Thyroid gland (tissue), 4 donors: ENCODE results near the gene SP100. TPM values are rescaled to one million over a fixed set of nuclear protein-coding genes. Genes with fewer than 3 reads are reported as not detected.
"Not testable (repeated sequence)": the region's sequence is repeated elsewhere in the genome, so short reads cannot be mapped to it uniquely, and the experiment has no call there.

Experiments
- DNase-seq, 2 donors: peaks; one replicate each; pipeline ENCODE4 v3.0.0-alpha.2; 2019
- H3K27ac ChIP-seq, 3 donors: fragments of 200-600 bp; sonication (generic); 1 replicate in 2 of 3; 2 replicates in 1 of 3; pipeline ENCODE4 v1.5.1; 2016 to 2019; ENCODE audit warnings: mild to moderate bottlenecking in 1 of 3, moderate library complexity in 1 of 3
- H3K27me3 ChIP-seq: fragments of 200-600 bp; sonication (generic); one replicate; pipeline ENCODE4 v1.5.1; 2019
- H3K36me3 ChIP-seq, 2 donors: fragments of 200-600 bp; sonication (generic); one replicate each; pipeline ENCODE4 v1.5.1; 2016 to 2019
- H3K4me1 ChIP-seq, 2 donors: fragments of 200-600 bp; sonication (generic); one replicate each; pipeline ENCODE4 v1.5.1; 2017 to 2019
- H3K4me3 ChIP-seq, 3 donors: fragments of 200-600 bp; sonication (generic); replicated peaks in 1 of 3; 1 replicate in 2 of 3; 2 replicates in 1 of 3; pipeline ENCODE4 v1.5.1; 2016; ENCODE audit warnings: mild to moderate bottlenecking in 1 of 3
- H3K9me3 ChIP-seq: fragments of 200-600 bp; sonication (generic); one replicate; pipeline ENCODE4 v1.5.1; 2017
- POLR2A ChIP-seq, 2 donors: fragments of 450-650 bp; IDR thresholded peaks; one replicate each; pipeline ENCODE4 v1.6.1; 2017; ENCODE audit warnings: antibody characterized with exemption in 2 of 2, mild to moderate bottlenecking in 2 of 2, moderate library complexity in 1 of 2
- WGBS, 2 donors: methylation state at CpG; one replicate each; pipeline ENCODE4 v1.1.5; 2017; 5-methylcytosine and 5-hydroxymethylcytosine counted together
- intact Hi-C: fragments of 100-400 bp; cut with DNase I; formaldehyde crosslinking; loops from one replicate; pipeline ENCODE4 v1.15.1; 2023
- total RNA-seq, 4 donors: library from RNA; depleted of rRNA; stranded (reverse); fragments of >200 nt; gene quantifications; one replicate each; pipeline ENCODE4 v1.2.3, GENCODE V29; 2016
- TF ChIP-seq, protein P1 (sequence below), 6 experiments: fragments of 200-600 bp in 3 of 6; fragments of 450-650 bp in 3 of 6; sonication (generic) in 3 of 6; IDR thresholded peaks; one replicate each; pipeline ENCODE4 v1.5.1; 2016 to 2019; ENCODE audit warnings: antibody characterized with exemption in 6 of 6, mild to moderate bottlenecking in 2 of 6, inconsistent platforms in 1 of 6, moderate library complexity in 1 of 6

The SP100 gene
- total RNA-seq, 4 donors from 2014 or later: 84.0 to 151 (median 98.0) TPM

DNA sequence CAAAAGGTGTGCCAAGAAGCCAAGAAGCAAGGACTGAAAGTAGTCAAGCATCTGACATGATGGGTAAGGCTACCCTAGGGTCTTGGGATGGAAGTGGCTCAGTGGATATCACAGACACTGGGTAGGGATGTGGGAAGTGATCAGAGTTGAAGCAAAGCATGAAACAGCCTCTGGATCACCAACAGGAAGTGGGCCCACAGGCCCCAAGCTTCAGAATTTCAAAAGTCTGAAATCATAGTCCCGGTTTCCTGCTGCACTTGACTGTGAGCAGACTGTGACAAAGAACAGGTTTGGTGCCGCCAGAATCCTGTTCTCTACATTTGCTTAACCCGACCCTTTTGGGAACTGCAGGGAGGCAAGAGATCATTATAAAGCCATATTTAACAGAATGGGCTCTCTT, 57.4 kb downstream of the SP100 start:
- TF ChIP-seq POLR2A (IDR thresholded peaks at IDR 0.05): no peak
- TF ChIP-seq, protein P1, sequence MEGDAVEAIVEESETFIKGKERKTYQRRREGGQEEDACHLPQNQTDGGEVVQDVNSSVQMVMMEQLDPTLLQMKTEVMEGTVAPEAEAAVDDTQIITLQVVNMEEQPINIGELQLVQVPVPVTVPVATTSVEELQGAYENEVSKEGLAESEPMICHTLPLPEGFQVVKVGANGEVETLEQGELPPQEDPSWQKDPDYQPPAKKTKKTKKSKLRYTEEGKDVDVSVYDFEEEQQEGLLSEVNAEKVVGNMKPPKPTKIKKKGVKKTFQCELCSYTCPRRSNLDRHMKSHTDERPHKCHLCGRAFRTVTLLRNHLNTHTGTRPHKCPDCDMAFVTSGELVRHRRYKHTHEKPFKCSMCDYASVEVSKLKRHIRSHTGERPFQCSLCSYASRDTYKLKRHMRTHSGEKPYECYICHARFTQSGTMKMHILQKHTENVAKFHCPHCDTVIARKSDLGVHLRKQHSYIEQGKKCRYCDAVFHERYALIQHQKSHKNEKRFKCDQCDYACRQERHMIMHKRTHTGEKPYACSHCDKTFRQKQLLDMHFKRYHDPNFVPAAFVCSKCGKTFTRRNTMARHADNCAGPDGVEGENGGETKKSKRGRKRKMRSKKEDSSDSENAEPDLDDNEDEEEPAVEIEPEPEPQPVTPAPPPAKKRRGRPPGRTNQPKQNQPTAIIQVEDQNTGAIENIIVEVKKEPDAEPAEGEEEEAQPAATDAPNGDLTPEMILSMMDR (IDR thresholded peaks at IDR 0.05): no peak
- Histone ChIP-seq H3K4me1 (no peaks in the 10 kb centered on the region), H3K9me3 (no peaks in the 10 kb centered on the region), H3K4me3 (no peak overlapping the region), H3K27me3 (no peaks in the 10 kb centered on the region), H3K36me3 (peaks cover 16 to 22% of the 10 kb centered on the region in 2 donors), H3K27ac (no peak overlapping the region)
- no peak for DNase-seq
- WGBS, 2 donors: 30 to 49% methylated on average over 3 of the region's 3 CpGs
- intact Hi-C loops: no loop called here

DNA sequence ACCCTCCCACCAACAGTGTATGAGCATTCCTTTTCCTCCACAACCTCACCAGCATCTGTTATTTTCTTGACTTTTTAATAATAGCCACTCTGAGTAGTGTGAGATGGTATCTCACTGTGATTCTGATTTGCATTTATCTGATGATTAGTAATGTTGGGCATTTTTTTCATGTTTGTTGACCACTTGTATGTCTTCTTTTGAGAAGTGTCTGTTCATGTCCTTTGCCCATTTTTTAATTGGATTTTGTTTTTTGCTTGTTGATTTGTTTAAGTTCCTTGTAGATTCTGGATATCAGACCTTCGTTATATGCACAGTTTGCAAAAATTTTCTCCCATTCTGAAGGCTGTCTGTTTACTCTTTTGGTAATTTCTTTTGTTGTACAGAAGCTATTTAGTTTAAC, 59.1 kb downstream of the SP100 start:
- Histone ChIP-seq H3K9me3 (no peaks in the 10 kb centered on the region), H3K27ac (no peak overlapping the region), H3K4me3 (no peak overlapping the region), H3K4me1 (no peaks in the 10 kb centered on the region), H3K27me3 (no peaks in the 10 kb centered on the region), H3K36me3 (peaks cover 5 to 10% of the 10 kb centered on the region in 2 donors)
- intact Hi-C loops: no loop called here
- TF ChIP-seq POLR2A (IDR thresholded peaks at IDR 0.05): no peak
- TF ChIP-seq, protein P1 (IDR thresholded peaks at IDR 0.05): no peak
- WGBS, 2 donors: 91 to 97% methylated on average over 1 of the region's 1 CpG
- no peak for DNase-seq

DNA sequence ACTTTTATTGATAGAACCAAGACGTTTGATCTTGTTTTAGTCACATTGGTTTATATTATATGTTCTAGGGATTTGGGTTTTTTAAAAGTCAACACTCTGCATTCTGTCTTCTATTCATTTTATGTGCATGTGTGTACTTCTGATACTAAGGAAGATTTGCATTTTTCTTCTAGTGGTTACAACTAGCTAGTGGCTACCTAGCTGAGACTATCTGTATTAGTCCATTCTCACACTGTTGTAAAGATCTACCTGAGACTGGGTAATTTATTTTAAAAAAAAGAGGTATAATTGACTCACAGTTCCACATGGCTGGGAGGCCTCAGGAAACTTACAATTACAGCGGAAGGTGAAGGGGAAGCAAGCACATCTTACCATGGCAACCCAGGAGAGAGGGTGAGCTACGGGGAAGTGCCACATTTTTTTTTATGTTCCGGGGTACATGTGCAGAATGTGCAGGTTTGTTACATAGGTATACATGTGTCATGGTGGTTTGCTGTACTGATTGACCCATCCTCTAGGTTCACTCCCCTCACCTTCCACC, 69.9 kb downstream of the SP100 start:
- intact Hi-C loops: no loop called here
- WGBS, 2 donors: 91 to 92% methylated on average over 4 of the region's 4 CpGs
- no peak overlapping the region for H3K27ac ChIP-seq
- DNase-seq: no peak
- H3K36me3 ChIP-seq: peaks cover 0 to 4% of the 10 kb centered on the region in 2 donors
- TF ChIP-seq POLR2A (IDR thresholded peaks at IDR 0.05): no peak
- TF ChIP-seq, protein P1 (IDR thresholded peaks at IDR 0.05): no peak
- H3K9me3 ChIP-seq: no peaks in the 10 kb centered on the region
- no peaks in the 10 kb centered on the region for H3K4me1 ChIP-seq
- H3K27me3 ChIP-seq: no peaks in the 10 kb centered on the region
- no peak overlapping the region for H3K4me3 ChIP-seq

DNA sequence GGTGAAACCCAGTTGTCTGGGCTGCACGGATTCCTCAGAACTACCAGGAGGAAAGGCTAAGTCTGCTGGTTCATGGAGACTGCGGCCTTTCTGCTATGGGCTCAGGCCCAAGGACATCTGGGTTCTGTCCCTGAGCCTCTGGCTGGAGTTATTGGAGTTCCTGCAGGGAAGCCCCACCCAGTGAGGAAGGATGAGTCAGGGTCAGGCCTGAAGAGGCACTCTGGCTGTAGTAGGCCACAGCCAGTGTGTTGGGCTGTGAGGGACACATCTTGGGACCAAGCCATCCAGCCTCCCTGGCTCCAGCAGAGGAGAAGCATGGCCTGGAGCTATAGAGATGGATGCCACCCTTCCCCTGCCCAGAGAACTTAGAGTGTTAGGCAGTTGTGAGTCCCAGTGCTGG, 75.2 kb downstream of the SP100 start:
- H3K4me3 ChIP-seq, intact Hi-C loops, H3K4me1 ChIP-seq, DNase-seq, H3K27ac ChIP-seq, H3K9me3 ChIP-seq, H3K27me3 ChIP-seq: not testable (repeated sequence)
- peaks cover 15 to 16% of the 10 kb centered on the region in 2 donors for H3K36me3 ChIP-seq
- WGBS, 2 donors: 44 to 68% methylated on average over 2 of the region's 2 CpGs

DNA sequence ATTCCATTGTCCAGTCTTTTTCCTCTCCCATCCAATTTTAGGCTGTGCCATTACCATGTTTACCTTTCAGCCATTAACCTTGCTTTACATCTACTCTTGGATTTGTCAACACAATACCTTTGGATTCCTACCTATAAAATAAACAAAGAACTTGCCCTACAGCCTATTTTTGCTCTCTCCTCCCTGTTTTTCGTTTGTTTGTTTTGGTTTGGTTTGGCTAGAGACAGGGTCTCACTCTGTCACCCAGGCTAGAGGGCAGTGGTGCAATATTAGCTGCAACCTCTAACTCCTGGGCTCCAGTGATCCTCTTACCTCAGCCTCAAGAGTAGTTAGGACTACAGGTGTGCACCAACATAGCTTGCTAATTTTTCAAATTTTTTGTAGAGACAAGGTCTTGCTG, 76.1 kb downstream of the SP100 start:
- H3K27ac ChIP-seq: no peak overlapping the region
- TF ChIP-seq, protein P1 (IDR thresholded peaks at IDR 0.05): no peak
- TF ChIP-seq POLR2A (IDR thresholded peaks at IDR 0.05): no peak
- intact Hi-C loops: no loop called here
- H3K4me3 ChIP-seq: no peak overlapping the region
- H3K9me3 ChIP-seq: no peaks in the 10 kb centered on the region
- DNase-seq: no peak
- peaks cover 15 to 16% of the 10 kb centered on the region in 2 donors for H3K36me3 ChIP-seq
- H3K27me3 ChIP-seq: no peaks in the 10 kb centered on the region
- no peaks in the 10 kb centered on the region for H3K4me1 ChIP-seq
- WGBS, 2 donors: 37 to 44% methylated on average over 1 of the region's 1 CpG

DNA sequence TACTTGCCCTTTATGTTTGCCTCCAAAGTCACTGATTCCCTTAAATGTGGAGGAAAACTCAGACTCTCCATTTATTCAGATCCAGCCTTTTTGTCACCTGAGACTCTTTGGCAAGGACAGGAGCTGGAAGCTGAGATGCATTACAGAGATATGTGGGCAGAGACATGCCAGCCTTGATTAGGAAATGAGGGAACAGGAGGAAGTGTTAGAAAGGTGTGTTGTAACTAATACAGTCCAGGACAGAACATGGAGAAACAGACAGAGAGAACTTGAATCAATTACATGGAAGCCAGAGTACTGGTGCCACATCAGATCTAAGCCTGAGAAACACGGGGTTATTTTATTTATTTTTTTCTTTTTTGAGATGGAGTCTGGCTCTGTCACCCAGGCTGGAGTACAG, 79.0 kb downstream of the SP100 start:
- TF ChIP-seq, protein P1 (IDR thresholded peaks at IDR 0.05): no peak
- TF ChIP-seq POLR2A (IDR thresholded peaks at IDR 0.05): no peak
- peaks cover 24% of the 10 kb centered on the region in 2 donors for H3K36me3 ChIP-seq
- H3K27ac ChIP-seq: no peak overlapping the region
- WGBS, 2 donors: 61 to 78% methylated on average over 1 of the region's 1 CpG
- H3K4me3 ChIP-seq: no peak overlapping the region
- DNase-seq: no peak
- intact Hi-C loops: no loop called here
- H3K4me1 ChIP-seq: no peaks in the 10 kb centered on the region
- no peaks in the 10 kb centered on the region for H3K27me3 ChIP-seq
- H3K9me3 ChIP-seq: no peaks in the 10 kb centered on the region
